NT2/D1 (cell line): ENCODE measurements around the gene KIF15.

Source experiments
- DNase-seq: peaks from one replicate; pipeline ENCODE4 v3.0.0-alpha.2; 2011; ENCODE audit warnings: low read depth, low spot score
- H3K27me3 ChIP-seq: 2 replicates; pipeline ENCODE4 v1.6.0; 2011; ENCODE audit warnings: mild to moderate bottlenecking; ENCODE audit not compliant: insufficient read length, insufficient read depth
- H3K36me3 ChIP-seq: 2 replicates; pipeline ENCODE4 v1.6.1; 2011; ENCODE audit warnings: mild to moderate bottlenecking, low read length, mixed read lengths; ENCODE audit not compliant: insufficient read depth, insufficient read length
- H3K4me1 ChIP-seq: 2 replicates; pipeline ENCODE4 v1.5.1; 2011; ENCODE audit not compliant: insufficient read depth, insufficient read length
- H3K4me3 ChIP-seq: 2 replicates; pipeline ENCODE4 v1.5.1; 2011; ENCODE audit warnings: low read depth; ENCODE audit not compliant: insufficient read length
- H3K9ac ChIP-seq: 2 replicates; pipeline ENCODE4 v1.6.0; 2011; ENCODE audit warnings: low read depth; ENCODE audit not compliant: insufficient read length
- H3K9me3 ChIP-seq: 2 replicates; pipeline ENCODE4 v1.5.1; 2011; ENCODE audit warnings: mild to moderate bottlenecking, low read length; ENCODE audit not compliant: insufficient read depth
- SUZ12 ChIP-seq: IDR thresholded peaks from 2 replicates; pipeline ENCODE4 v1.6.1; 2011; ENCODE audit not compliant: insufficient read length, insufficient read depth; ENCODE audit errors: extremely low read depth
- YY1 ChIP-seq: IDR thresholded peaks from 2 replicates; pipeline ENCODE4 v1.6.1; 2011; ENCODE audit not compliant: insufficient read length, insufficient read depth
- ZNF274 ChIP-seq: IDR thresholded peaks from 2 replicates; pipeline ENCODE4 v1.6.1; 2011; ENCODE audit warnings: mild to moderate bottlenecking, low read depth, low read length

KIF15 gene

GRCh38 chr3:44761424-44762169 is at the start of gene KIF15, which contains the start of gene KIAA1143:
TSS of gene KIF15 (plus strand) at chr3:44761794. CDS start at chr3:44761866, 72 bp downstream.
TSS of gene KIAA1143 (minus strand) at chr3:44761619. CDS start at chr3:44761602, 17 bp downstream.
- H3K9me3 ChIP-seq, result peaks cover 60% of the 10 kb centered on the region
- peak within 1 kb of the TSS; percentile 95 for H3K4me3 ChIP-seq
- peak within 1 kb of the TSS; percentile 91 for H3K9ac ChIP-seq
- TF ChIP-seq SUZ12 (no peak), YY1 (peak; percentile 98)
- H3K4me1 ChIP-seq, result no peaks in the 10 kb centered on the region
- DNase-seq, result peak; percentile 99
- no peaks in the 10 kb centered on the region for H3K27me3 ChIP-seq
- peaks cover 59% of the 10 kb centered on the region for H3K36me3 ChIP-seq

DNA sequence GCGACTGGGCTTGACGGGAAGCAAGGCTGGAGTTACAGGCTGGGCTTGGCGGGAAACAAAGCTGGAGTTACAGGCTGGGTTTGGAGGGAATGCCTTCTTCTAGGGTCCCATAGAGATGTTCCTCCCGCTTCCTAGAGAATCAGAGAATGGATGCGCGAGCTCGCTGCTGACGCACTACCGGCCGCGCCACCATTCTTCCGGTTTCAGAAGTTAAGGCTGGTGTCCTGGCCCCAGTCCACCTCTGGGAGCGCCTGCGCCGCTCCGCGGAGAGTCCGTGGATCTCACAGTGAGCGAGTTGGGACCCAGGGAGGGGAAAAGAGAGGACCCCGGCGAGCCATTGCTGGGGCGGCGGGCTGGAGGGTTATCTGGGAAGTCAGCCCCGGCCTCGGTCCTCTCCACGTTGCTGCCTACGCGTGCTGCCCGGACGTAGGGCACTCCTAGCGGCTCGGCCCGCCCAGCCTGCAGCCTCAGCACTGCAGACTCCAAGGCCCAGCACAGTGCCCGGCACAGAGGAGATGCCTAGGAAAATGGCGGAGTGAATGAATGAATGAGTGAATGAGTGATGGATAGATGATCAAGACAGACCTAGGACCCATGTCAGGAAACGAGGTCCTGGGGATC is 49.0 kb upstream of the KIF15 start, which contains the start of gene ZNF502:
ZNF502 (plus strand) TSS at position 206 of the 621 bp plus-strand sequence. CDS start 7,602 bp downstream, outside the sequence.
- H3K4me3 ChIP-seq, result peak within 1 kb of the TSS; percentile 85
- peak within 1 kb of the TSS; percentile 85 for H3K9ac ChIP-seq
- H3K9me3 ChIP-seq, result peaks cover 55% of the 10 kb centered on the region
- H3K27me3 ChIP-seq, result no peaks in the 10 kb centered on the region
- peak; percentile 86 for DNase-seq
- no peaks in the 10 kb centered on the region for H3K4me1 ChIP-seq
- TF ChIP-seq YY1 (peak; percentile 21), SUZ12 (no peak)
- peaks cover 8% of the 10 kb centered on the region for H3K36me3 ChIP-seq

GRCh38 chr3:44721231-44722102 is 40.1 kb upstream of the KIF15 start:
- Histone ChIP-seq H3K4me3 (no peak overlapping the region), H3K36me3 (peaks cover 46% of the 10 kb centered on the region), H3K4me1 (no peaks in the 10 kb centered on the region), H3K9me3 (peaks cover 97% of the 10 kb centered on the region), H3K9ac (no peak overlapping the region), H3K27me3 (no peaks in the 10 kb centered on the region)
- peak; percentile 91 for TF ChIP-seq ZNF274
- TF ChIP-seq SUZ12, result no peak
- TF ChIP-seq YY1, result no peak
- DNase-seq, result no peak

DNA sequence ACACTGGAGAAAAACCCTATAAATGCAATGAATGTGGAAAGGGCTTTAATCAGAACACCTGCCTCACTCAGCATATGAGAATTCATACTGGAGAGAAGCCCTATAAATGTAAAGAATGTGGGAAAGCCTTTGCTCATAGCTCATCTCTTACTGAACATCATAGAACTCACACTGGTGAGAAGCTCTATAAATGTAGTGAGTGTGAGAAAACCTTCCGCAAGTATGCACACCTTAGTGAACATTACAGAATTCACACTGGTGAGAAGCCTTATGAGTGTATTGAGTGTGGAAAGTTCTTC is 39.5 kb upstream of the KIF15 start:
- H3K9me3 ChIP-seq, result peaks cover 92% of the 10 kb centered on the region
- no peak overlapping the region for H3K9ac ChIP-seq

GRCh38 chr3:44729384-44729910 is 32.1 kb upstream of the KIF15 start, which contains the start of gene ZNF501:
TSS of gene ZNF501 (plus strand) at chr3:44729635. CDS start at chr3:44734422, 4,787 bp downstream.
- H3K9ac ChIP-seq, result peak within 1 kb of the TSS; percentile 68
- no peak for TF ChIP-seq SUZ12
- no peak for TF ChIP-seq YY1
- no peak for TF ChIP-seq ZNF274
- peaks cover 35% of the 10 kb centered on the region for H3K36me3 ChIP-seq
- no peaks in the 10 kb centered on the region for H3K27me3 ChIP-seq
- peak; percentile 81 for DNase-seq
- peak within 1 kb of the TSS; percentile 83 for H3K4me3 ChIP-seq
- H3K4me1 ChIP-seq, result no peaks in the 10 kb centered on the region
- H3K9me3 ChIP-seq, result peaks cover 80% of the 10 kb centered on the region

More for the DNA sequence above, 39.5 kb upstream of the KIF15 start:
- Histone ChIP-seq H3K27me3 (no peaks in the 10 kb centered on the region), H3K36me3 (peaks cover 46% of the 10 kb centered on the region), H3K4me3 (no peak overlapping the region), H3K4me1 (no peaks in the 10 kb centered on the region)
- no peak for DNase-seq
- TF ChIP-seq YY1, result no peak
- TF ChIP-seq ZNF274, result peak; percentile 76
- no peak for TF ChIP-seq SUZ12

DNA sequence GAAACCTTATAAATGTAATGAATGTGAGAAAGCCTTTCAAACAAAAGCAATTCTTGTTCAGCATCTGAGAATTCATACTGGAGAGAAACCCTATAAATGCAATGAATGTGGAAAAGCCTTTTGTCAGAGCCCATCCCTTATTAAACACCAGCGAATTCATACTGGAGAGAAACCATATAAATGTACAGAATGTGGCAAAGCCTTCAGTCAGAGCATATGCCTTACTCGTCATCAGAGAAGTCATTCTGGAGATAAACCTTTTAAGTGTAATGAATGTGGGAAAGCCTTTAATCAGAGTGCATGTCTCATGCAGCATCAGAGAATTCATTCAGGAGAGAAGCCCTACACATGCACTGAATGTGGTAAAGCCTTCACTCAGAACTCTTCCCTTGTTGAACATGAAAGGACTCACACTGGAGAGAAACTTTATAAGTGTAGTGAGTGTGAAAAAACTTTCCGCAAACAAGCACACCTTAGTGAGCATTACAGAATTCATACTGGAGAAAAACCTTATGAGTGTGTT is 26.9 kb upstream of the KIF15 start:
- no peaks in the 10 kb centered on the region for H3K27me3 ChIP-seq
- no peak overlapping the region for H3K9ac ChIP-seq
- no peaks in the 10 kb centered on the region for H3K4me1 ChIP-seq
- no peak for DNase-seq
- H3K4me3 ChIP-seq, result no peak overlapping the region
- peaks cover 43% of the 10 kb centered on the region for H3K36me3 ChIP-seq
- TF ChIP-seq SUZ12 (no peak), ZNF274 (peak; percentile 91)
- H3K9me3 ChIP-seq, result peaks cover 89% of the 10 kb centered on the region
